Parathyroid adenoma (tissue), 2 donors: ENCODE data around the gene UTS2B.

Experiments
- H2AFZ ChIP-seq: fragments of 300-600 bp; sonication (generic); one replicate; pipeline ENCODE4 v1.7.0; 2017; ENCODE audit warnings: antibody characterized with exemption, mild to moderate bottlenecking
- H3K27ac ChIP-seq: fragments of 300-600 bp; sonication (generic); one replicate; pipeline ENCODE4 v1.7.0; 2017
- H3K27me3 ChIP-seq: fragments of 300-600 bp; sonication (generic); one replicate; pipeline ENCODE4 v1.7.0; 2017; ENCODE audit warnings: low read length; ENCODE audit not compliant: control insufficient read depth, insufficient read depth
- H3K36me3 ChIP-seq: fragments of 300-600 bp; sonication (generic); one replicate; pipeline ENCODE4 v1.7.0; 2017; ENCODE audit warnings: low read length; ENCODE audit not compliant: control insufficient read depth, insufficient read depth
- H3K4me1 ChIP-seq: fragments of 300-600 bp; sonication (generic); one replicate; pipeline ENCODE4 v1.7.0; 2017; ENCODE audit warnings: control low read depth
- H3K4me2 ChIP-seq: fragments of 300-600 bp; sonication (generic); one replicate; pipeline ENCODE4 v1.7.0; 2017; ENCODE audit warnings: low read length
- H3K4me3 ChIP-seq: fragments of 300-600 bp; sonication (generic); one replicate; pipeline ENCODE4 v1.7.0; 2017; ENCODE audit warnings: low read depth, low read length
- H3K79me2 ChIP-seq: fragments of 300-600 bp; sonication (generic); one replicate; pipeline ENCODE4 v1.7.0; 2017; ENCODE audit warnings: control low read depth
- H3K9ac ChIP-seq: fragments of 300-600 bp; sonication (generic); one replicate; pipeline ENCODE4 v1.7.0; 2017; ENCODE audit warnings: mild to moderate bottlenecking
- H3K9me3 ChIP-seq: fragments of 300-600 bp; sonication (generic); one replicate; pipeline ENCODE4 v1.7.0; 2017; ENCODE audit warnings: low read length; ENCODE audit not compliant: control insufficient read depth
- TF ChIP-seq, protein P1 (sequence below): fragments of 300-600 bp; sonication (generic); IDR thresholded peaks from one replicate; pipeline ENCODE4 v1.7.0; 2017; ENCODE audit warnings: antibody characterized with exemption, mild to moderate bottlenecking
- donor health status: primary hyperparathyroidism.

Gene UTS2B

DNA sequence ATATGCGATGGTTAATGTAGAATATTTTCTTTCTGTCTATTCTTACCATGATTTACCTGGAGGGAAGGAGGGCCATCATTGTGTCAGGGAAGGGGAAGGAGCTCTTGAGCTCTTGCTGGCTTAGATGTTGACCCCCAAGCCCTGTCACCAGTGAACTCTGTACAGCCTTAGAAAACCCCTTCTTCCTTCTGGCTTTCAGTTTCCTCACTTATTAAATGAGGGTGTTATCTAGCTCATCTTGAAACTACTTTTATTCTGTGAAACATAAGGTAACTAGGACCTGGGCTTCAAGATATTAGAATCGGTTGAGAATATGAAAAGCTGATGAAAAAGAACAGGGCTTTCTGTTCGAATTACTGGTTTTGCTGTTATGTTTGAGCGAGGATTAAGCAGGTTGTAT lies 25.1 kb upstream of the UTS2B start:
- Histone ChIP-seq H3K4me2 (no peak overlapping the region), H3K27ac (no peak overlapping the region), H3K36me3 (no peaks in the 10 kb centered on the region), H2AFZ (no peak overlapping the region), H3K27me3 (no peaks in the 10 kb centered on the region), H3K79me2 (peaks cover 18% of the 10 kb centered on the region), H3K4me3 (no peak overlapping the region), H3K4me1 (peaks cover 4% of the 10 kb centered on the region), H3K9ac (no peak overlapping the region), H3K9me3 (no peaks in the 10 kb centered on the region)
- TF ChIP-seq, protein P1, sequence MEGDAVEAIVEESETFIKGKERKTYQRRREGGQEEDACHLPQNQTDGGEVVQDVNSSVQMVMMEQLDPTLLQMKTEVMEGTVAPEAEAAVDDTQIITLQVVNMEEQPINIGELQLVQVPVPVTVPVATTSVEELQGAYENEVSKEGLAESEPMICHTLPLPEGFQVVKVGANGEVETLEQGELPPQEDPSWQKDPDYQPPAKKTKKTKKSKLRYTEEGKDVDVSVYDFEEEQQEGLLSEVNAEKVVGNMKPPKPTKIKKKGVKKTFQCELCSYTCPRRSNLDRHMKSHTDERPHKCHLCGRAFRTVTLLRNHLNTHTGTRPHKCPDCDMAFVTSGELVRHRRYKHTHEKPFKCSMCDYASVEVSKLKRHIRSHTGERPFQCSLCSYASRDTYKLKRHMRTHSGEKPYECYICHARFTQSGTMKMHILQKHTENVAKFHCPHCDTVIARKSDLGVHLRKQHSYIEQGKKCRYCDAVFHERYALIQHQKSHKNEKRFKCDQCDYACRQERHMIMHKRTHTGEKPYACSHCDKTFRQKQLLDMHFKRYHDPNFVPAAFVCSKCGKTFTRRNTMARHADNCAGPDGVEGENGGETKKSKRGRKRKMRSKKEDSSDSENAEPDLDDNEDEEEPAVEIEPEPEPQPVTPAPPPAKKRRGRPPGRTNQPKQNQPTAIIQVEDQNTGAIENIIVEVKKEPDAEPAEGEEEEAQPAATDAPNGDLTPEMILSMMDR = no peak

DNA sequence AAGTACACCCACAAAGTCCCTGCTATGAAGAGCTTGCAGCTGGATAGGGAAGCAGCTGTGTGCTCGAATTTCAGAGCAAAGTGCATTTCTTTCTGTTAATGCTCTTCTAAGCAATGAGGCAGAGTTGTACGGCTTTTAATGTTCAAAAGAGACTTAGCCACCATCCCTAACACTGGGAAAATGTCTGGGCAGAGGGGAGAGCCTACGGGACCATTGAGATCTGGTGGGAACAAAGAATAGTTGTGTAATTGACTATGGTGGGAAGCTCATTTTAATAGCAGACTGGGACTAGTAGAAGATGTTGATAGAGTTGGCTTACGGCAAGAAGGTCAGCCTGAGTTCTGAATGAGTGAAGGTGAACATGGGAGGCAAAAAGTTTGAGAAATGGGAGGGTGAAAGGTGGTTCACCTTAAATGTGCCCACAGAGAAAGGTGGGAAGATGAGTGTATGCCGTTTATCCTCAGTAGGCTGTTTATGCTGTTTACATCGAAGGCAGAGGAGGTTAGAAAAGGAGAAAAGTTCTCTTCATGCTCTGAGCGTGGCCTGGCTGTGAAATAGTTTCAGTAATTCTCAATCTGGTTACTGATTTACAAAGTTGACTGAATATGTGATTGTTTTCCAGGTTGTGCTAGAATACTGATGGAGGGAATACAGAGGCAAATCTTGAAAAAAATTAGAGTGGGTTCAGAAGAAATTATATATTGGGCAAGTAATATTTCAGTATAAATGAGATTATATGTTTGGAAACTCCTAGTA lies 22.9 kb upstream of the UTS2B start:
- no peak overlapping the region for H2AFZ ChIP-seq
- no peak overlapping the region for H3K9ac ChIP-seq
- H3K4me1 ChIP-seq = peaks cover 12% of the 10 kb centered on the region
- peaks cover 25% of the 10 kb centered on the region for H3K79me2 ChIP-seq
- no peaks in the 10 kb centered on the region for H3K9me3 ChIP-seq
- no peaks in the 10 kb centered on the region for H3K36me3 ChIP-seq
- no peak overlapping the region for H3K4me2 ChIP-seq
- H3K27ac ChIP-seq = no peak overlapping the region
- TF ChIP-seq, protein P1 = no peak
- H3K4me3 ChIP-seq = no peak overlapping the region
- no peaks in the 10 kb centered on the region for H3K27me3 ChIP-seq

DNA sequence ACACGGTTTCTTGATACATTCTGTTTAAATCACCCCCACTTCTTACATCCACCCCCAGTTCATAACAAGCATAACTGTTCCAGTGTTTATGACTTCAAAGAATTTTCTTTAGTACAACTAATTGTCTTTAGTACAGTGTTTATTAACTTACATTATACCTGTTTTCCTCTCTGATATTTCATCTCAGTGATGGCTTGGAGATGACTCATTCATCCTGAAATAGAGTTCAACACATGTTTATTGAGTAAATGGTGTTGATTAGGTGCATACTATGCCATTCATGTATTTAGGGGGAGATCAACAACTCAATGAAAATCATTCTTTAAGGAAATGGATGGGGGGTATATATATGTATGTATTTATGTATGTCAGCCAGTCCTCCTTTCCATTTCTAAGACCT lies 21.7 kb upstream of the UTS2B start:
- Histone ChIP-seq H3K9ac (no peak overlapping the region), H2AFZ (no peak overlapping the region), H3K4me3 (no peak overlapping the region), H3K4me1 (peaks cover 13% of the 10 kb centered on the region), H3K79me2 (peaks cover 34% of the 10 kb centered on the region), H3K4me2 (no peak overlapping the region), H3K36me3 (no peaks in the 10 kb centered on the region), H3K27ac (no peak overlapping the region), H3K27me3 (no peaks in the 10 kb centered on the region), H3K9me3 (no peaks in the 10 kb centered on the region)
- TF ChIP-seq, protein P1 = no peak

DNA sequence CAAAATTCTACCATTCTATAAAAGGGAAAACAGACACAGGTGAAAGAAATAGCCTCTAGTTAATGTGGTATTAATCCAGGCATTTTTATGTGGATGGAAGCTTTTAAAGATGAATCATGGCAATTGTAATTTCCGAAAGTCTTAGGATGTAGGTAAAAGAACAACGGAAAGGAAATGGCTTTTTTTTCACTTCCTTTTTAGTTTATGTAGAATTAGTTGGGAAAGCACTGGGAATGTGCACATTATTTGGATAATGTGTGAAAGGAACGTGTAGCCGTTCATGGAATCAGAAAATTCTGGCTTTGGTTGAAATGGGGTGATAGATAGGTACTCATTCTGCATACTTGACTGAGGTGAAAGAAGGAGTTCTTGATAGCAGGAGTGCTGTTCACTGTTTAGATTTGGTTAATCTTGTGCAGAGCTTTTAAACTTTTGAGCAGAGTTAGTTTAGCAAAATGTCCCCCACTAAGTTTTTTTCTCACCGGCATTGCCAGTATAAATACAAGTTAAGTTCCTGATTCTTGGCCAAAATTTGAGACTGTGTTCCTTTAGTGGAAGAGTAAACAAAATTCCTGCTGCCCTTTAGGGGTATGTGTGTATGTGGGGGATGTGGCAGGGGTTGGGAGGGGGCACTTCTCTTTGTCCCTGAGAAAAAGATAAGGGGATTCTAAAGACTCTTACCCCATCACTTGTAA lies 20.2 kb upstream of the UTS2B start:
- H3K4me3 ChIP-seq = no peak overlapping the region
- H3K4me2 ChIP-seq = no peak overlapping the region
- H3K36me3 ChIP-seq = no peaks in the 10 kb centered on the region
- no peak overlapping the region for H2AFZ ChIP-seq
- no peaks in the 10 kb centered on the region for H3K27me3 ChIP-seq
- H3K9me3 ChIP-seq = no peaks in the 10 kb centered on the region
- H3K9ac ChIP-seq = no peak overlapping the region
- peaks cover 35% of the 10 kb centered on the region for H3K79me2 ChIP-seq
- H3K4me1 ChIP-seq = peaks cover 13% of the 10 kb centered on the region
- TF ChIP-seq, protein P1 = no peak
- H3K27ac ChIP-seq = no peak overlapping the region
